Endothelial cell (in vitro differentiated cells): ENCODE data around the gene C3orf70. TPM values are rescaled to one million over a fixed set of nuclear protein-coding genes. Genes with fewer than 3 reads are reported as not detected.

ENCODE experiments used
- DNase-seq: peaks from one replicate; pipeline ENCODE4 v3.0.0; 2021; ENCODE audit warnings: low spot score
- H3K27ac Mint-ChIP-seq: one replicate; pipeline ENCODE4 v1.8.0; 2021; ENCODE audit warnings: mixed read lengths, inconsistent platforms; ENCODE audit not compliant: unreplicated experiment
- H3K27me3 Mint-ChIP-seq: one replicate; pipeline ENCODE4 v1.8.0; 2021; ENCODE audit warnings: mild to moderate bottlenecking, moderate library complexity, mixed read lengths, inconsistent platforms; ENCODE audit not compliant: unreplicated experiment
- H3K36me3 Mint-ChIP-seq: one replicate; pipeline ENCODE4 v1.8.0; 2021; ENCODE audit warnings: mild to moderate bottlenecking, low read depth, mixed read lengths, inconsistent platforms; ENCODE audit not compliant: unreplicated experiment
- H3K4me1 Mint-ChIP-seq: one replicate; pipeline ENCODE4 v1.8.0; 2021; ENCODE audit warnings: mild to moderate bottlenecking, mixed read lengths, inconsistent platforms; ENCODE audit not compliant: unreplicated experiment
- H3K4me3 Mint-ChIP-seq: one replicate; pipeline ENCODE4 v1.8.0; 2021; ENCODE audit warnings: mild to moderate bottlenecking, mixed read lengths, inconsistent platforms; ENCODE audit not compliant: unreplicated experiment
- H3K9me3 Mint-ChIP-seq: one replicate; pipeline ENCODE4 v1.8.0; 2021; ENCODE audit warnings: mixed read lengths, inconsistent platforms; ENCODE audit not compliant: unreplicated experiment
- CTCF ChIP-seq: fragments of 200-600 bp; sonication (generic); IDR thresholded peaks from one replicate; pipeline ENCODE4 v1.5.0; 2021; ENCODE audit warnings: antibody characterized with exemption; ENCODE audit not compliant: unreplicated experiment
- total RNA-seq: library from RNA; stranded (reverse); fragmentation: NEBNext Ultra II Directional; extraction: Animal tissue kit (Norgen Biotek cat#: 25700); gene quantifications from one replicate; pipeline ENCODE4 v1.2.1, GENCODE V29; 2021; ENCODE audit not compliant: unreplicated experiment

The C3orf70 gene
- total RNA-seq, 1 donor from 2014 or later = 1.4 TPM

- no peak for DNase-seq
- H3K36me3 Mint-ChIP-seq = peaks cover 24% of the 10 kb centered on the region
- H3K27ac Mint-ChIP-seq = no peak overlapping the region
- no peaks in the 10 kb centered on the region for H3K27me3 Mint-ChIP-seq
- H3K9me3 Mint-ChIP-seq = no peaks in the 10 kb centered on the region
- H3K4me3 Mint-ChIP-seq = no peak overlapping the region
- no peaks in the 10 kb centered on the region for H3K4me1 Mint-ChIP-seq
- TF ChIP-seq CTCF = no peak
Observed at GRCh38 chr3:185029086-185029485, 123.8 kb downstream of the C3orf70 start.

- H3K27me3 Mint-ChIP-seq = no peaks in the 10 kb centered on the region
- H3K9me3 Mint-ChIP-seq = no peaks in the 10 kb centered on the region
- DNase-seq = no peak
- H3K27ac Mint-ChIP-seq = no peak overlapping the region
- H3K4me1 Mint-ChIP-seq = no peaks in the 10 kb centered on the region
- no peak for TF ChIP-seq CTCF
- H3K4me3 Mint-ChIP-seq = no peak overlapping the region
- H3K36me3 Mint-ChIP-seq = peaks cover 29% of the 10 kb centered on the region
Observed at GRCh38 chr3:185028121-185028520, 124.7 kb downstream of the C3orf70 start.

Other genes with a start within 250 kb of the C3orf70 start
- gene EHHADH, start 101.0 kb upstream of the C3orf70 start, total RNA-seq = 6.8 TPM
- 26.4 TPM for gene MAP3K13, start 210.1 kb upstream of the C3orf70 start, total RNA-seq